Measurements from ENCODE around the gene PGAP2.
"Not testable (repeated sequence)": the region's sequence is repeated elsewhere in the genome, so short reads cannot be mapped to it uniquely, and the experiment has no call there.

PGAP2 gene

DNA sequence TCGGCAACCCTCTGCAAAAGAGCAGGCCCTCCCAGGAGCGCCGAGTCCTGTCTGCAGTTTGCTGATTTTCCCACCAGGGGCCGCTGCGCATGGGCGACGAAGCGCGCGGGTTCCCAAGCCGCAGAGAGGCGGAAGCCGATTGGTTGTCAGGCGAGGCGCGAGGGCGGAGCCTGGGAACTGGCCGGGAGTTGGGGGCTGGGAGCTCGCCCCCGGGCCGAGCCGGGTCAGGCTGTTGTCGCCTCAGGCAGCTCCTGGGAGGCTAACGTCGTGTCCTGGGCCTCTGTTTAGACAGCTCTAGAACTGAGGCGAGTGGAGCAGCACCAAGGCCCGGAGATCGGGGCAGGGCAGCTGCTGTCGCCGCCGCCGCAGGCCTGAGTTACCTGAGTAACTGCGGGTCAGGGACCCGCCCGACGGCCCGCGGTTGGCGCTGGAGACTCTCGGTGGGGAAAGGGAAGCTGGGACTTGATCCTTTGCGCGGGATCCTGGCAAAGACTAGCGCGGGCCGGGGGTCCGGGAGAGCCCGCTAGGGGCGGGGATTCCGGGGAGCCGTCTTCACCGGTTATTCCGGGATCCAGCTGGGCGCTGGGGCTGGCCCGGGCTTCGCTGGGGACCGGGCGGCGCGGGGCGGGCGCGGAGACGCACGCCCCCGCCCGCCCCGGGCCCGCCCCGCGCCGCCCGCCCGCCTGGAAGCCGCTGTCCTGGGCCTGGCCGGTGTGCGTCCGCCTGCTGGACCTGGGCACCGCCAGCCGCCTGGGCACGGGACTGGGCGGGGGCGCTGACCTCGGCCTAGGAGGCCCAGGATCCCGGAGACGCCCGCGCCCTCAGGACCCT lies 46.8 kb downstream of the PGAP2 start, which contains the start of gene STIM1:
Gene STIM1, plus strand, starts transcription at position 688 of the 831 bp plus-strand sequence. CDS start 607 bp downstream, outside the sequence.
- DNase-seq (ENCODE audit: low read depth): peak; percentile 99

DNA sequence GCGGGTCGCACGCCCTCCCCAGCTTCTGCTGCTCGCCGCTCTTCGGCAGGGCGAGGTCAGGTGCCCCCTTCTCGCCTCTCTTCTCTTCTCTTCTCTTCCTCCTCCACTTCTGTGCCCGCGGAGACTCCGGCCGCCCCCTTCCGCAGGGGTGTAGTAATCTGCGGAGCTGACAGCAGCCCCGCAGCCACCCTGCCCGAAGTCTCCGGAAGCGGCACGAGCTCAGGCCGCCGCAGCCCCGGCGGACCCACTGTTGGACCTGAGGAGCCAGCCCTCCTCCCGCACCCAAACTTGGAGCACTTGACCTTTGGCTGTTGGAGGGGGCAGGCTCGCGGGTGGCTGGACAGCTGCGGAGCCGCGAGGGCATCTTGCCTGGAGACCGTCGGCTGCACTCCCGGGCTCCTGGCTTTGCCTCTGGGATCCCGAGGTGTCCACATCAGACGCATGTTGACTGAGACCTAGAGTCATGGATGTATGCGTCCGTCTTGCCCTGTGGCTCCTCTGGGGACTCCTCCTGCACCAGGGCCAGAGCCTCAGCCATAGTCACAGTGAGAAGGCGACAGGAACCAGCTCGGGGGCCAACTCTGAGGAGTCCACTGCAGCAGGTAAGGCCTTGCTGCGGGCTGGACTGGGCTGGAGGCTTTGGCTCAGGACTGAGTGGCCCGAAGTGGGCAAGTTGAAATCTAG lies 47.6 kb downstream of the PGAP2 start:
- peak; percentile 40 for DNase-seq (ENCODE audit: low read depth)

DNA sequence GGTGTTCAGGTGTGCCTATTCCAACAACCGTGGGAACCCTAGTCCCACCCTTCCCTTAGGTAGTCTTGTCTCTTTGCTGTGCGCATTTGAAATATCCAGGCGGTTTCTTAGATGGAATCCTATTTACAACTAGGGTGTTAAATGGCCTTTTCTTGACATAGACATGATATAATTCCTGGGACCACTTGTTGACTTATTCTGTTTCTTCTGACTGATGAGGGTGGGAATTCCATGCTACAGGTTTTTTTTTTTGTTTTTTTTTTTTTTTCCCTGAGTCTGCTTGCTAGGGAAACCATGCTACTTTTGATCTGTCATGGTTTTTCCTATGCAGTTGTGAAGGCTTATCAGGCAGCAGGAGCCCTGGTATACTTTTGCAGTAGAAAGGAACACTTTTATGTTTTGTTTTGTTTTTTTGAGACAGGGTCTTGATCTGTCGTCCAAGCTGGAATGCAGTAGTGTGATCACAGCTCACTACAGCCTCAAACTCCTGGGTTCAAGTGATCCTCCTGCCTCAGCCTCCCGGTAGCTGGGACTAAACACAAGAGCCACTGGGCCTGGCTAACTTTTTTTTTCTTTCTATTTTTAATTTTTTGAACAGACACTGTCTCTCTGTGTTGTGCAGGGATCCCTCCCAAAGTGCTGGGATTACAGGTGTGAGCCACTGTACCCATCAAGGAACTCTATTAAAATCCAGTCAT lies 48.6 kb downstream of the PGAP2 start:
- DNase-seq (ENCODE audit: low read depth): no peak

DNA sequence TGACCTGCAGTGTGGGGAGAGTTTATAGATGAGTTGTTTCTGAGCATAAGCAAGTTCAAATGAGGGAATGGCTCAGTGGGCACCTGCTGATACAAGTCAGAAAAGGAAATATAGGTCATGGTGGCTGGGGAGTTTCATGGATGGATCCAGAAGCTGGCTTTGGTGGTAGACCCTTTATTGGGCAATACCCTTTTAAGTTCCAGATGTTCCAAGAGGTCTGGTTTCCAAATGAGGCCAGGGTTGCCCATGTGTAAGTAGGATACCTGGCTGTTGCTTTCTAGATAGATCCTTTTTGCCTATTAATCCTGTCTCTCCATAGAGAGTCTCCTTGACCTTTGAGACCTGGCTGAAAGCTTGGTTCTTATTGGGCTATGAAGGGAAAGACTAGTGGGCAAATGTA lies 49.3 kb downstream of the PGAP2 start:
- no peak for DNase-seq (ENCODE audit: low read depth)

DNA sequence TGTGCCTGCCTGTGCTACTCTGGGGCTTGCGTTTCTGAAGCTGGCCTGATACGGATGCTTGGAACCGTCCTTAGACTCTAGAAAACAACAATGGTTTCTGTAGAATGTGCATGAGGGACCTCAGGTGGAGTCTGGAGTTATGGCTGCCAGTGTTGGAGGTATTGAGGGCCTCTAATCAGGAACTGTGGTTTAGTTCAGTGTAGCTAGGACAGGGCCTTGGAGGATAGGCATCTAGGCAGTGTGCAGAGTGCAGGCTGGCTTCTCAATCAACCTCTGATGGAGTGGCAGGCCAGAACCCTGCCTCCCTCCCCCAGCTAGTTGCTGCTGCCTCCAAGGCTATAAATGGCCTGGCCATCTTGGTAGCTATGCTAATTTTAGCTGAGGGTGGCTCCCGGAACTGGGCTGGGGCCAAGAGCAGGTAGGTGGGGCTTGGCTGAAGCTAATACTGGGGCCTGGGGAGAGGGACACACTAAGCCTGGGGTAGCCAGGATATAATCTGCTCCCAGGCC lies 51.1 kb downstream of the PGAP2 start:
- no peak for DNase-seq (ENCODE audit: low read depth)

DNA sequence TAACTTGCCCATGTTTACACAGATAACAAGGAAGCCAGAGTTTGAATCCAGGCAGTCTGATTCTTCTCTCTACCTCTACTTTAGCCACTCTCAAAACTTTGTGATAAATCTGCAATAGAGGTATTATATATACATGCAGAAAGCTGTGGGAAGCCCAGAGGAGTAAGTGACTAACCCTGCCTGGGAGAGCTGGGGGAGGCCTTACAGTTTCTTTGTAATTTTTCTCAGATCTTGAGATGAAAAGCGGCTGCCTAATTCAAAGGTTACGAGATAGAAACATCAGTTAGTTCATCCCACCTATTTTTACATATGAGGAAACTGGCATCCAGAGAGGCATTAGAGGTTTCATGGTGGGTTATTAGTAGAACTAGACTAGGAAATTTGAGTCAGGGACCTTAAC lies 52.0 kb downstream of the PGAP2 start:
- no peak for DNase-seq (ENCODE audit: low read depth)

DNA sequence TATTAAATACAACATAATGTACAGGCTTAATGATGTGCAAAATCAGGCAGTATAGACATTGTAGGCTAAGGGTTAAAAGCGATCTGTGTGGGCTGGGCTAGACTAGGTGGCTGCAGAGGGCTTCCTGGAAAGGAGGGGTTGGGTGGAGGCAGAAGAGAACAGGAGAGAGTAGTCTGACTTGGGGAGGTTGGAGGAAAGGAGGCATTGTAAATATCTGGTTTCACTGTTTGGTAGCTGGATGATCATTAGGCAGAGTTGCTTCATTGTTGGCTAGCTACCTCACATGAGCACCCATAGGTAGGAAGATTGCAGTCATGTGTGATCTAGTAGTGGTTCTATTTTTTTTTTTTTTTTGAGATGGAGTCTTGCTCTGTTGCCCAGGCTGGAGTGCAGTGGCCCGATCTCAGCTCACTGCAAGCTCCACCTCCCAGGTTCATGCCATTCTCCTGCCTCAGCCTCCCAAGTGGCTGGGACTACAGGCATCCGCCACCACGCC lies 52.6 kb downstream of the PGAP2 start:
- DNase-seq (ENCODE audit: low read depth): not testable (repeated sequence)

DNA sequence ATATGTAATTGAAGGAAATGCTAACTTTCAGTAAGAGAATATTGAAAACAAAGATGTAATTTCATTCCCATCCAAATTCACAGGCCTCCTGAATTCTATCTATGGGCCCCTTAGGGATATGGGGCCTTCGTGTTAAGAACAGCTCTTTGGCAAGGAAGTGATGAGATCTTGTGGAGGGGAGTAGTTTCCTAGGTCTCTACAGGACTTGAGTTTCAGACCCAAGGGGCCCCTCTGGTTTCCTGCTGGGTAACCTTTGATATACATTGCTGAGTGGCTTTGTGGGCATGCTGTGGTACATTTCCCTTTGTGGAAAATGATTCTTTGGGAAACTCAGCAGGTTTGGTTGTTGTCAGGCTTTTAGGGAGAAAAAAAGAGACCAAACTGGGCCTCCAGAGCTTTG lies 53.3 kb downstream of the PGAP2 start:
- DNase-seq (ENCODE audit: low read depth): no peak

DNA sequence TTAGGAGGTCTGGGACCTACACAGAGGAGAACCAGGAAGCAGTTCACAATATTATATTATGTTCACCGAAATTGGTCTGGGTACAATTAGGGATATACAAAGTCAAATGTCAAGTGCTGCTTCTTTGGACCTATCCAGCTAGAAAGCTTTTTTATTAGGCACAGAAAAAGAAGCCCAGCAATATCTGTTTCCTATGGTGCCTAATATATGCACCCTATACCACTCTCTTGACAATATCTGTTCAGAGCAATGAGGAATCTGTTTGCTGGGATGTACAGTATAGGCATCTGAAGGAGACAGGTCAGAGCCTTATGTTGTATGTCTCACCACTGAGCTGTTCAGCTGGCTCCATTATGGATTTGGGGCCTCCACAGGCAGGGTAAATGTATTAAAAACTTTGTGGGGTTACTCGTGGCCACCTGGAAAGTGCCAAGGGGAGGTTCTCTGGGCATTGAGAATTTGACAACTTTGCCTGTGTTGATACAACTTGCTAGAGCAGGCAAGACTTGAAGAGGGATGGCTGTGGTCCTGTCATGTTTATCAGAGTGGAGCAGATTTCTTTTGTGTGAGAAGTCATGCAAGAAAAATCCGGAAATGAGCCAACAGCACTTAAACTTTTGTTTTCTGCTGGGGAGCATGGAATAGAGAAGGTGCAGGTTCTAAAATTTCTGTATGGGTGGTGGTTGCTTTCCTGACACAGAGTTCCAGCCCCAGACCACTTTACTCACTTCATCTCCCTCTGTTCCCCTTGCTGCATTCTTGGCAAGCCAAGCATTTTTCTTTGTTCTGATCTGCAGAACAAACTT lies 57.2 kb downstream of the PGAP2 start:
- DNase-seq (ENCODE audit: low read depth): no peak

DNA sequence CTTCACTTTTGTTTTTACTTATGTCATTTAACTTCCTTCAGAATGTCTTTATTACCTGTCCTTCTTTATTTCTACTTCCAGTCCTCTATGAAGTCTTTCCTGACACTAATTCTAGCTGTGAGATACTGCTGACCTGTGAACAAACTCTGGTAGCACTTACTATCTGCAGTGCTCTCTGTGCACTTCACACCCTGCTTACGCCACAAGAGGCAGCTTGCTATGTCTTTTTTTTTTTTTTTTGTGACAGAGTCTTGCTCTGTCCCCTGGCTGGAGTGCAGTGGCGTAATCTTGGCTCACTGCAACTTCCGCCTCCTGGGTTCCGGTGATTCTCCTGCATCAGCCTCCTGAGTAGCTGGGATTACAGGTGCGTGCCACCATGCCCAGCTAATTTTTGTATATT lies 57.8 kb downstream of the PGAP2 start:
- DNase-seq (ENCODE audit: low read depth): no peak

DNA sequence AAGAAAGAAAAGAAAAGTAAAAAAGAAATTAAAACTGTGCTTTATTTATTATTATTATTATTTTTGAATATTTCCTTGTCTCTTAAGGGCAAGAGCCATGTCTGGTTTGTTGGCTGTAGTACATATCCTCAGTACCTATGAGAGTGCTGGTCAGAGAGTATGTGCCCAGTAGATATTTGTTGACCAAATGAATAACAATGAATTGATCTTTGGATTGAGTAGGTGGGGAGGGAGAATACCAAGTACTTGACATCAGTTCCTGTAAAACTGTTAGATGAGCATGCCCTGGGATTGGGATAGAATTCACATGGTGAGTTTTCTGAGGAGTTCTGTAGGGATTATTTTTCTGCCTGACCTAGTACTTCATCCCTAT lies 58.5 kb downstream of the PGAP2 start:
- no peak for DNase-seq (ENCODE audit: low read depth)

DNA sequence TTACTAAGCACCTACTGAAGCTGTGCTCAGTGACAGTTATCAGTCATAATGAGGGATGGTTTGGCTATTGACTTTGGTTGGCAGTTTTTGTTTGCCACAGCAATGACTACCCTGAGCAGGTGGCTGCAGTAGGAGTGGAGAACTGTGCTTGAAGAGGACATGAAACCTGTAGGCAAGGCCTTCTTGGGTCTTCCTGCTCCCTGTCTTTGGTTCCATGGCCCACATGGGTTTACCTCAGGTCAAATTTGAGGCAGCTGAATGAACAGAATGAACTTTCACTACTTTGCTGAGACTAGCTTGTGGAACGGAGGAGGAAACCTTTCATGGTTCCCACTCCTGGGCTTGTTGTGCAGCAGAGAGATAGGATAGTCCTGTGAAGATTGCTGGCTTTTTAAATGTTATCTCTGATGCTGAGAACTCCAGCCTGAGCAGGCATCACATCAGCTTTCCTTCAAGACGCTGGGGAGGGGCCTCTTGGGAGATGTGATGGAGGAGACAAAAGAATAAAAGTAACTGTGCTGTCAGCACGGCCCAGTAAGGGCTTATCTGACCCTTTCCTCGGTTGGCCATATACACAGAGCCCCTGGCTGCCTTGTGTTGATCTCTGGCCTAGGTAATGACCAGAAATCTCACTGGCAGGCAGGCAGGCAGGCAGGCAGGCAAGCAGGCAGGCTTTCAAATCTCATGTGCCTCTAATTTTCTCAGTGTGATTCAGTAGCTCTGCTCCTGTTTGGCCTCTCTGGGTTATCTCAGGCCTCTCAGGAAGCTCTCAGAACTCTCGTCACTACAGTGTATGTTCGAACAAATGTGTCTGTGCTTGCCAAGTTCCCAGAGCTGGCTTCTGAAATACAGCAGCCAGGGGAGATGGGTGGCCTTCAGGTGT lies 59.1 kb downstream of the PGAP2 start:
- no peak for DNase-seq (ENCODE audit: low read depth)

DNA sequence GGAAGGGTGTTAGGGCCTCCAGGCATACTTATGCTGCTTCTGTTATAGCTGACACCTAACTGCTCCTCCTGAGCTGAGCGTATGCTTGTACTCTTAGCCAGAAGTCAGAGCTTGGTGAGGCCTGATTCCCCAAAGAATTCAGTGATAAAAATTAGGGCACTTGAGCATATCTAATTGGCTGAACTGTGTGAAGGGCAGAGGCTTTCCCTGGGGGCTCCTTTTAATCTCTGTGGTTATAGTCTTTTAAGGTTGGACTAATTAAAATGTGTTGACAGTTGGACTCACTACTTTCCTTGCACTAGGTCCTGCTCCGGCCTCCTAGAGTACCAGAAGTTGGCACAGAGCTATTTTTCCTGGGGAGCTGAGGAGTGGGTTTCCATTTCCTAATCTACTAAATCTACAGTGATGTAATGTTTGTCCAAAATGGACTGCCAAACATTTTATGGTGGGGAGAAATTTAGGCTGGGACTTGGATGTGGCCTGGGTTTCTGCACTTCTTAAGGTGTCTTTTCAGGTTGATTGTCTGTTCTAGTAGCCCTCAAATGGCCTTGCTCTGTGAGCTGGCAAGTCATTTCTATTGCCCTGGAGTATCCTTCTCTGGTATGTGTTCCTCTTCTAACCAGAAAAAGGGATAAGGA lies 65.5 kb downstream of the PGAP2 start:
- no peak for DNase-seq (ENCODE audit: low read depth)

Measured in activated T-cell treated with anti-CD3 and anti-CD28 coated beads for 48 hours (primary cell).